ENCODE measurements around the gene WEE1. TPM values are rescaled to one million over a fixed set of nuclear protein-coding genes. Genes with fewer than 3 reads are reported as not detected.

WEE1 gene
- total RNA-seq, 1 donor from 2014 or later, result 53.6 TPM

DNA sequence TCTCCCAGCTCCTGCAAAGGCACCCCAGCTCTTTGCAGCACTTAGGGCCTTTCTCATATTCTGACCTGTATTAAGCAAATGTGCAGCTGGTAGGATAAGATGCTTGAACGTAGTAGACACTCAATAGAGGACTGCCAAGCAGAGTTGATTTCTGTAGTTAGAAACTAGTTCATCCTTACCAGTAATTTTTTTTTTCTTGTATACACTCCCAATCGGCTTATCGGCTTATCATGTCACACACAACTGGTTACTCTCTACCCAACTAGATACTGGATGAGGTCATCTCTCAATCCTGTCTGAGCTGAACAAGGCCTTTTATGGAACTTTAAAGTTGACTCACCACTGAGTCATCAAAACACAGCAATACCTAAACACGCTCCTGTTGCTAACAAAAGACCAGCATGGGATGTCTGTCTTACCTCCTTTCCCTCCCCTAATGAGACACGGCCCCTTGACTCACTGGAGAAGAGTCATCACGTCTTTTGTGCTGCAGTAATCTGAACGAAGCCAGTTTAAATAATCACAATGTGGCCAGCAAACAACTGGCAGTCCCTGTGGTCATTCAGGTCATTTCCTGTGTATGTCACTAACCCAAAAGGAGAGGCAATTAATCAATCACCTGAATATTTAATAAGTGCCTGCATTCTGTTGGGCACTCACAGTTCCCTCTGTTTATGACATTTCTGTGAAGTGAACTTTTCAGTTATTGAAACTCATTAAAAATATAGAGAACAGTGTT is 7.5 kb upstream of the WEE1 start:
- intact Hi-C loops (cut with micrococcal nuclease), result loop anchor here (1.0 to 10.0 kb wide), 7 partner anchors 8 to 889 kb away; partner anchors contain the start of genes AMPD3, SWAP70 and TMEM41B

DNA sequence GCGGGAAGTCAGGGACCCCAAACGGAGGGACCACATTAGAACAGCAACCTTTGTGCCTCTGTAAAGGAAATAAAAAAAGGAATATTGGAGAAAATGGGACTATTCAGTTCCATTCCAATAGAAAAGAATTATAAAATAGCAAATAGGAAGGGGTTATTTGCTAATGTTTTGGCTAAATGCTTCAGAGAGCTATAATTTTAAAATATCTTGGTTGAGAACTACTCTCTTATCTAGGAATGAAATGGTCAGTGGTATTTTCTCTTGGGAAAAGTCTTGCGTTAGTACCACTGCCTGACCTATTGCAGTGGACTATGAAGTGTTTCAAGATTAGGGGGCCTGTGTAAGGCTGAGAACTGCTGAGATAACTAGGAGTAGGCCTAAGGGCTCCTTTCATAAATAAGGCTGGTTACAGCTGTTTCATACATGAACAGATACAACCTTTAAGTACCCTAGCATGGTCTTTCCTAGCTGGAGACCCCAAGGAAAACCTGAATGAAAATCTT is 6.9 kb upstream of the WEE1 start:
- intact Hi-C loops (cut with micrococcal nuclease), result loop anchor here (1.0 to 10.0 kb wide), 7 partner anchors 8 to 888 kb away; partner anchors contain the start of genes AMPD3, SWAP70 and TMEM41B

DNA sequence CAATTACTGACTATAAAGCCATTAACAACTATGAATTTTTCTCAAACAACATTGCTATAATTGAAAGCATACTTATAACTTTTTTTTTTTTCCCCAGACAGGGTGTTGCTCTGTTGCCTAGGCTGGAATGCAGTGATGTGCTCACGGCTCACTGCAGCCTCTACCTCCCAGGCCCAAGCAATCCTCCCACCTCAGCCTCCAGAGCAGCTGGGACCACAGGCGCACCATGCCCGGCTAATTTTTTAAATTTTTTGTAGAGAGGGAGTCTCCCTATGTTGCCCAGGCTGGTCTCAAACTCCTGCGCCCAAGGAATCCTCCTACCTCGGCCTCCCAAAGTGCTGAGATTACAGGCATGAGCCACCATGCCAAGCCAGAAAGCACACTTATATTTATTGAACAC is 6.1 kb upstream of the WEE1 start:
- intact Hi-C loops (cut with micrococcal nuclease), result loop anchor here (2.0 to 10.0 kb wide), 2 partner anchors 879 to 887 kb away; partner anchors contain the start of gene AMPD3

DNA sequence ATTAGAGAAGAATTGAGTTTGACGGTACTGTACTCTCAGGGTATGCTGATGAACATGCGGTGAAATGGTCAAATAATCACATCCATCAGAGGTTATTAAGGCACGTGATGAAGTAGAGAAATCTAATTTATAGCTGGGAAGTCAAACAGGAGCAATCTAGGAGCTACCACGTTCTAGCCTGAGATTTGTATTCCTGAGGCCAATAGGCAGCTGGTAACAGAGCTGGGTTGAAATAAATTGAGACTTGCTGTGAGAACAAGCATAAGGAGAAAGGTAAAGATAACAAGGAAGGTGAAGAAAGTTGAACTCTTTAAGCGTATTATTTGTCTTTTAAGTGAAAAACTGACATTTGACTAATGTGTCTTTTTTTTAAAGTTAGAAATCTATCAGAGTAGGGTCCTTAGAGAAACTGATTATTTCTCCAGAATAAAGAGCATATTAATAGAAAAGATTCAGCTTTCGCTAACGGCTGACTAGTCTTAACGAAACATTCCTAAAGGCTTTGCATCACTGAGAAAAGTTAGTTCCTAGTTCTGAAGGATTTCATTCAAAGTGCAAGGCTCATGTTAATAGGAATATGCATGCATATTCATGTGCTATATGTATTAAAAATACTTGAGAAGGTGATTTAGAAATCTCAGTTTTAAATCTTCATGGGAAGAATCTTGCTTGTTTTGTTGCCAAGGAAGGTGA is 5.2 kb upstream of the WEE1 start:
- intact Hi-C loops (cut with micrococcal nuclease), result loop anchor here (10.0 kb wide), 1 partner anchor 886 kb away; the partner anchor contains the start of gene AMPD3

GRCh38 chr11:9568854-9569587 is 4.4 kb upstream of the WEE1 start:
- intact Hi-C loops (cut with micrococcal nuclease), result loop anchor here (10.0 kb wide), 1 partner anchor 886 kb away; the partner anchor contains the start of gene AMPD3

GRCh38 chr11:9569588-9570164 is 3.8 kb upstream of the WEE1 start:
- intact Hi-C loops (cut with micrococcal nuclease), result loop anchor here (5.0 to 10.0 kb wide), 3 partner anchors 738 to 1238 kb away; partner anchors contain the start of genes ADM, AMPD3 and EIF4G2

GRCh38 chr11:9570313-9571025 is 3.0 kb upstream of the WEE1 start:
- intact Hi-C loops (cut with micrococcal nuclease), result loop anchor here (5.0 kb wide), 2 partner anchors 737 to 1237 kb away; partner anchors contain the start of genes ADM and EIF4G2

- intact Hi-C loops (cut with micrococcal nuclease), result loop anchor here (5.0 kb wide), 2 partner anchors 736 to 1236 kb away; partner anchors contain the start of genes ADM and EIF4G2
Observed at GRCh38 chr11:9571071-9571762, 2.3 kb upstream of the WEE1 start.

DNA sequence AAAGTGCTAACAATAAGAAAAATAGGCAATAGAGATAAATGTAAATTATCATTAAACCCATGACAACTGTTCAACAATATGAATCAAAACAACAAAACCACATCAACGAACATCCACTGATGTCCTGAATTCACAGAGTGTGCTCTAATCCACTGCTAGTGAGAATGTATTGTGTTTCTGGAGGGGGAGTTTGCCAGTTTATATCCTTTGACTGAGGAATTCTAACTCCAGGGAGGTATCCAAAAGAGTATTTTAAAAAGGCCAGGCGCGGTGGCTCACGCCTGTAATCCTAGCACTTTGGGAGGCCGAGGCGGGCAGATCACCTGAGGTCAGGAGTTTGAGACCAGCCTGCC is 1.7 kb upstream of the WEE1 start:
- intact Hi-C loops (cut with micrococcal nuclease), result loop anchor here (2.0 to 5.0 kb wide), 5 partner anchors 37 to 1236 kb away; partner anchors contain the start of genes ADM, EIF4G2, RPL27A and TMEM9B

GRCh38 chr11:9573775-9574621 is 528 bp downstream of the WEE1 start:
- intact Hi-C loops (cut with micrococcal nuclease), result loop anchor here (1.0 to 5.0 kb wide), 11 partner anchors 8 to 1233 kb away; partner anchors contain the start of genes ADM, EIF4G2, IPO7 and RPL27A

GRCh38 chr11:9574622-9575259 is 1.3 kb downstream of the WEE1 start:
- intact Hi-C loops (cut with micrococcal nuclease), result loop anchor here (1.0 to 5.0 kb wide), 4 partner anchors 8 to 1233 kb away; partner anchors contain the start of genes ADM, EIF4G2 and IPO7

DNA sequence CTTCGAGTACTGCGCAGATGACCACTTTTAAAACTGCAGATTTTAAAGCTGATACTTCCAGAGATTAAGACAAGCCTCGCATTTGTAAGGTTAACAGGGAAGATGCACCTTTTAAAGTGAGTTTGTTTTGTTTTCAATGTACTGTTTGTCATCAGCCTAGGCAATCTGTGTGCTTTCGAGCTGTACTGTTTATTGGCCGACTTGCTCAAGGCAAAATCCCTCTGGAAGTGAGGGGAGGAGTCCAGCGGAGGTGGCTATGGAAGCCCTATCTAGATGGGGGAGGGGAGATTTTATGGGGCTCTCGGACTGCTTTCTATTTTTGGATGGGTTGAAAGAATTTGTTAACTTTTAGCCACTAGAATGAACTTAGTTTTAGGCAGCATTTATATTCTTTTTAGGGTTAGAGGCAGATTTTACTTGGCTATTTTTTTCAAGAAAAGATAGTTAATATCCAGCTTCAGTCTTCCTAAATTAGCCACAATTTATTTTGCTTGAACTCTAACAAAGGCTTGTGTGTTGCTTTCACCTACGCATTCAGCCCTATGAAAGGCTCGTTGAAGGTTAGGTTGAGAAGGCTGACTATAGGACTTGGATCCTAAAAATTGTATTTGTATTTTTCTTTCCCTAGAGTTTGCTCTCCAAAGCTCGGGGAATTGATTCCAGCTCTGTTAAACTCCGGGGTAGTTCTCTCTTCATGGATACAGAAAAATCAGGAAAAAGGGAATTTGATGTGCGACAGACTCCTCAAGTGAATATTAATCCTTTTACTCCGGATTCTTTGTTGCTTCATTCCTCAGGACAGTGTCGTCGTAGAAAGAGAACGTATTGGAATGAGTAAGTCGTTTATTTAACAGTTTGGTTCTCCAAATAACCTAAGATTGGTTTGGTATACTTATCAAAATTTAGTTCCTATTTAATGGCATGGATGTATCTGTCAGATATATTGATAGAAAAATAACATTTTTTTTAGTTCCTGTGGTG is 2.1 kb downstream of the WEE1 start:
- intact Hi-C loops (cut with micrococcal nuclease), result loop anchor here (2.0 kb wide), 1 partner anchor 191 kb away; the partner anchor contains the start of gene IPO7

DNA sequence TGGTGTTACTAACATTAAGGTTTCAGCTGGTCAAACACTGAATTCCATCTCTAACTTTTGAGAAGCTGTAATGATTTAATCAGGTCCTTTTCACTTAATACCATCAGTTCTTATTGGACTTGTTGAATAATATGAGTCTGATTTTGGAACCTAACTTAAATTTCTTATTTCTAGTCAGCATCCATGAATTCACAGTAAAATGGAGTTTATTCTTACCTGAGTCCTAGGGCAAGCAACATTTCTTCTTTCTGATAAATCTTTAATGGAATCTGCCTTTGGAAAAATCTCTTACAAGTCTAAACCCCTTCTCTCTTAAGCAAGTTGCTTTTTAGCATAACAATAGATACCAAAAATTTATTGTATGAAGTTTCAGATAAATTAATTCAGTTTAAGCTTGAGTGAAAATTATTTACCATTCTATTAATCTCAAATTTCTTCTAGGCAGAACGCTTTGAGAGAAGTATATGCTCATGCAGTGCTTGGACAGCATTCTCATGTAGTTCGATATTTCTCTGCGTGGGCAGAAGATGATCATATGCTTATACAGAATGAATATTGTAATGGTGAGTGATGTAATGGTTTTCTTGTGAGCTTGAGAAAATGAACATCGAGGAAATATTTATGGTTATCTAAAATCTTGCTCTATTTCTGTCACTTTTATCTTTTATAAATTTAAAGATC is 3.4 kb downstream of the WEE1 start:
- intact Hi-C loops (cut with micrococcal nuclease), result loop anchor here (1.0 kb wide), 1 partner anchor 8 kb away; no protein-coding TSS in a partner anchor

GRCh38 chr11:9577556-9577955 is 4.1 kb downstream of the WEE1 start:
- intact Hi-C loops (cut with micrococcal nuclease), result loop anchor here (1.0 kb wide), 1 partner anchor 8 kb away; no protein-coding TSS in a partner anchor

- intact Hi-C loops (cut with micrococcal nuclease), result no loop called here
Observed at GRCh38 chr11:9580894-9581293, 7.4 kb downstream of the WEE1 start.

Data from T-helper 1 cell treated with Interleukin-12 subunit alpha and Interleukin-12 subunit beta and Interleukin-4 antibody, amounts not matched to agents 30 ng/mL and 1 ng/mL, for 36 hours (primary cell).